GM12878 (cell line): ENCODE measurements around the gene CEND1. TPM values are rescaled to one million over a fixed set of nuclear protein-coding genes. Genes with fewer than 3 reads are reported as not detected.

Experiments
- ATAC-seq: fragments of 200-7000 bp; cut with Tn5 transposase; 3 replicates; pipeline ENCODE4 v1.9.1; 2020; ENCODE audit warnings: mild to moderate bottlenecking, moderate library complexity
- BruUV-seq: library from RNA; stranded (reverse); fragments of 400-500 nt; replicated peaks from 2 replicates; lab custom pipeline; 2021; lab: Mats Ljungman, UMichigan
- CTCF ChIA-PET: fragments of 300-600 bp; sonication (Branson Sonifier 250); formaldehyde crosslinking; extraction: SDS; loops from one replicate; lab custom pipeline; 2021; ENCODE audit warnings: inconsistent platforms; lab: Yijun Ruan, JAX
- POLR2A ChIA-PET: fragments of 350-600 bp; formaldehyde crosslinking; extraction: SDS; loops from one replicate; lab custom pipeline; 2021; ENCODE audit warnings: inconsistent platforms; lab: Charles Lee
- RAD21 ChIA-PET: fragments of 300-600 bp; sonication (Branson Sonifier 250); formaldehyde crosslinking; loops from one replicate; lab custom pipeline; 2023; ENCODE audit warnings: antibody characterized with exemption; ENCODE audit not compliant: unreplicated experiment; lab: Charles Lee
- SMC1A ChIA-PET: fragments of 300-600 bp; sonication (Branson Sonifier 250); formaldehyde crosslinking; loops from one replicate; lab custom pipeline; 2023; ENCODE audit not compliant: unreplicated experiment, uncharacterized antibody; lab: Charles Lee
- DNase-seq: peaks from one replicate; pipeline ENCODE4 v3.0.0-alpha.2; 2011; ENCODE audit warnings: low read depth, low spot score
- FAIRE-seq: peaks from 3 replicates; lab custom pipeline; 2011; peaks lifted over from hg19 to GRCh38; lab: Jason Lieb, UNC
- H2AFZ ChIP-seq: 2 replicates; pipeline ENCODE4 v1.6.0; 2011; ENCODE audit warnings: low read depth, low read length, control low read depth; ENCODE audit not compliant: control insufficient read depth
- H3K27ac ChIP-seq: 2 replicates; pipeline ENCODE4 v1.5.1; 2011; ENCODE audit warnings: control low read depth; ENCODE audit not compliant: control insufficient read depth, insufficient read depth
- H3K27me3 ChIP-seq, 2 experiments: replicated peaks in 1 of 2; 2 replicates each; pipeline versions ENCODE4 v1.6.0 to v1.6.1; 2011; ENCODE audit warnings: low read length in 1 of 2; ENCODE audit not compliant: control insufficient read depth in 2 of 2, insufficient read depth in 2 of 2
- H3K36me3 ChIP-seq, 2 experiments: 2 replicates each; pipeline ENCODE4 v1.5.1; 2011; ENCODE audit warnings: low read length in 1 of 2; ENCODE audit not compliant: control insufficient read depth in 2 of 2, insufficient read depth in 2 of 2
- H3K4me1 ChIP-seq: 2 replicates; pipeline ENCODE4 v1.6.1; 2011; ENCODE audit warnings: mild to moderate bottlenecking, low read length, moderate library complexity, mixed read lengths; ENCODE audit not compliant: control insufficient read depth, insufficient read depth
- H3K4me2 ChIP-seq: 2 replicates; pipeline ENCODE4 v1.6.0; 2011; ENCODE audit warnings: control low read depth; ENCODE audit not compliant: control insufficient read depth, insufficient read depth
- H3K4me3 ChIP-seq: fragments of 200-600 bp; sonication (generic); 2 replicates; pipeline ENCODE4 v1.5.1; 2016
- H3K79me2 ChIP-seq: 2 replicates; pipeline ENCODE4 v1.6.0; 2011; ENCODE audit warnings: low read length; ENCODE audit not compliant: control insufficient read depth, insufficient read depth
- H3K9ac ChIP-seq: 2 replicates; pipeline ENCODE4 v1.8.0; 2011; ENCODE audit warnings: low read length, control low read depth, mixed read lengths; ENCODE audit not compliant: control insufficient read depth, insufficient read depth
- H3K9me3 ChIP-seq: replicated peaks from 3 replicates; pipeline ENCODE4 v1.5.1; 2011; ENCODE audit warnings: mild to moderate bottlenecking, low read length; ENCODE audit not compliant: control insufficient read depth, insufficient read depth
- H4K20me1 ChIP-seq: 2 replicates; pipeline ENCODE4 v1.6.0; 2011; ENCODE audit not compliant: control insufficient read depth, insufficient read depth
- ASH2L ChIP-seq: fragments of 300-600, 200-600 bp; sonication (generic); IDR thresholded peaks from 2 replicates; pipeline ENCODE4 v1.6.1; 2017; ENCODE audit warnings: low read depth, mild to moderate bottlenecking, borderline replicate concordance
- CHD1 ChIP-seq: IDR thresholded peaks from 2 replicates; pipeline ENCODE4 v1.6.1; 2012; ENCODE audit warnings: low read depth, low read length, improper control_type of control experiment
- E2F8 ChIP-seq: fragments of 450-650 bp; IDR thresholded peaks from 2 replicates; pipeline ENCODE4 v1.6.1; 2018; ENCODE audit warnings: mild to moderate bottlenecking, low read depth, moderate library complexity; ENCODE audit not compliant: partially characterized antibody
- FOXM1 ChIP-seq: IDR thresholded peaks from 2 replicates; pipeline ENCODE4 v1.6.1; 2012; ENCODE audit warnings: low read depth, mild to moderate bottlenecking, inconsistent platforms, low read length, moderate library complexity
- KAT2A ChIP-seq: conservative IDR thresholded peaks from 2 replicates; pipeline ENCODE4 v1.6.1; 2011; ENCODE audit warnings: low read depth, low read length; ENCODE audit not compliant: control insufficient read depth
- KLF5 ChIP-seq: fragments of 450-650 bp; IDR thresholded peaks from 2 replicates; pipeline ENCODE4 v1.6.1; 2014; ENCODE audit warnings: mild to moderate bottlenecking; ENCODE audit not compliant: partially characterized antibody
- MTA3 ChIP-seq: IDR thresholded peaks from 2 replicates; pipeline ENCODE4 v1.6.1; 2012; ENCODE audit warnings: low read length, inconsistent platforms, borderline replicate concordance
- NFIC ChIP-seq: IDR thresholded peaks from 2 replicates; pipeline ENCODE4 v1.6.1; 2012; ENCODE audit warnings: low read depth, mild to moderate bottlenecking, inconsistent platforms, low read length, moderate library complexity
- NR2C2 ChIP-seq: IDR thresholded peaks from 2 replicates; pipeline ENCODE4 v1.6.1; 2011; ENCODE audit warnings: borderline replicate concordance, low read depth; ENCODE audit not compliant: control insufficient read depth, insufficient read length
- ZBED1 ChIP-seq: IDR thresholded peaks from 2 replicates; pipeline ENCODE4 v1.6.1; 2016; ENCODE audit warnings: borderline replicate concordance
- ZBTB33 ChIP-seq: fragments of 450-650 bp; IDR thresholded peaks from 2 replicates; pipeline ENCODE4 v1.6.1; 2017; ENCODE audit warnings: mild to moderate bottlenecking
- ZNF24 ChIP-seq: fragments of 450-650 bp; IDR thresholded peaks from 2 replicates; pipeline ENCODE4 v1.6.1; 2017; ENCODE audit warnings: antibody characterized with exemption, mild to moderate bottlenecking
- WGBS: methylation state at CpG from one replicate; pipeline ENCODE4 v1.1.6; 2016; ENCODE audit warnings: low lambda C conversion rate; ENCODE audit not compliant: insufficient replicate concordance, insufficient coverage; ENCODE audit errors: missing lambda C conversion rate; 5-methylcytosine and 5-hydroxymethylcytosine counted together
- in situ Hi-C: fragments of 300-500 bp; cut with MboI; formaldehyde crosslinking; loops from 9 replicates; pipeline ENCODE4 v1.14.3; 2018; ENCODE audit warnings: mixed read lengths
- intact Hi-C: fragments of 100-400 bp; cut with micrococcal nuclease; formaldehyde crosslinking; loops from one replicate; pipeline ENCODE4 v1.14.2; 2022; ENCODE audit not compliant: unreplicated experiment
- polyA plus RNA-seq, 11 experiments: library from polyadenylated mRNA; depleted of rRNA in 4 of 11; unstranded in 6 of 11; stranded (reverse) in 5 of 11; fragments of >200 nt; fragmentation: Nextera tagmentation in 4 of 11; fragmentation: Illumina TruSeq in 1 of 11; extraction: Ambion mirVana in 4 of 11; extraction: Trizol in 1 of 11; gene quantifications; 1 replicate in 1 of 11; 2 replicates in 10 of 11; pipeline versions ENCODE4 v1.2.1 to v1.2.3, GENCODE V29; 2011 to 2016; ENCODE audit warnings: inconsistent platforms in 2 of 11, missing spikeins in 2 of 11, low read depth in 1 of 11
- total RNA-seq, 4 experiments: library from RNA; depleted of rRNA in 3 of 4; stranded (reverse); fragments of >200 nt in 3 of 4; fragmentation: Illumina TruSeq in 1 of 4; extraction: Trizol in 1 of 4; gene quantifications; 2 replicates each; pipeline versions ENCODE4 v1.2.1 to v1.2.3, GENCODE V29; 2013 to 2021

CEND1 gene
- total and polyA plus RNA-seq, 10 of the 15 experiments (the other 5 are each of a cell fraction or from before 2014, with no cell fraction given): 0.31 to 13.6 (median 7.2) TPM; not detected in 1

GRCh38 chr11:816433-816779 lies 26.5 kb upstream of the CEND1 start:
- Histone ChIP-seq H3K9me3 (no peaks in the 10 kb centered on the region), H3K9ac (no peak overlapping the region), H3K36me3 (peaks cover 8 to 27% of the 10 kb centered on the region in 2 experiments; a peak in 3 of 4 replicates), H3K4me1 (peaks cover 4% of the 10 kb centered on the region), H3K4me2 (no peak overlapping the region), H4K20me1 (peaks cover 5% of the 10 kb centered on the region), H2AFZ (no peak overlapping the region), H3K79me2 (peaks cover 13% of the 10 kb centered on the region), H3K27ac (no peak overlapping the region), H3K27me3 (no peaks in the 10 kb centered on the region), H3K4me3 (no peak overlapping the region)
- ChIA-PET POLR2A (interaction anchor here (1.0 kb wide), 1 partner anchor 93 kb away, joined by 7 read pairs; no protein-coding TSS in a partner anchor), CTCF (no interaction called here), RAD21 (no interaction called here), SMC1A (no interaction called here)
- no peak for TF ChIP-seq NFIC
- no peak for TF ChIP-seq KLF5
- no peak for TF ChIP-seq FOXM1
- TF ChIP-seq ASH2L: no peak
- TF ChIP-seq NR2C2: no peak
- no peak for TF ChIP-seq ZNF24
- no peak for TF ChIP-seq KAT2A
- no peak for TF ChIP-seq ZBED1
- TF ChIP-seq CHD1: no peak
- no peak for TF ChIP-seq E2F8
- TF ChIP-seq MTA3: no peak
- no peak for TF ChIP-seq ZBTB33
- no peak for ATAC-seq
- WGBS: 89% methylated on average over 11 of the region's 11 CpGs
- in situ Hi-C loops (loop anchor here (25.0 kb wide), 1 partner anchor 1571 kb away; the partner anchor contains the start of gene CD81), intact Hi-C loops (no loop called here)
- no peak for DNase-seq
- no TSS peak for BruUV-seq
- FAIRE-seq: no peak
